GM13977 (cell line): ENCODE measurements around the gene MME.
"Not testable (repeated sequence)": the region's sequence is repeated elsewhere in the genome, so short reads cannot be mapped to it uniquely, and the experiment has no call there.

Experiments
- DNase-seq: peaks from one replicate; pipeline ENCODE4 v3.0.0; 2012; ENCODE audit warnings: low spot score
- CTCF ChIP-seq: IDR thresholded peaks from 2 replicates; pipeline ENCODE4 v1.5.1; 2012; ENCODE audit warnings: mild to moderate bottlenecking, control low read depth; ENCODE audit not compliant: insufficient read depth; ENCODE audit errors: extremely low read depth, missing control alignments
- in situ Hi-C: fragments of 300-500 bp; cut with MboI; formaldehyde crosslinking; loops from one replicate; pipeline ENCODE4 v1.12.0; 2022; ENCODE audit warnings: low sequenced_read_pairs, low pct_unique_long_range_greater_than_20kb, mixed read lengths, inconsistent platforms; ENCODE audit not compliant: unreplicated experiment

The MME gene

GRCh38 chr3:155129396-155129795, 49.3 kb downstream of the MME start:
- TF ChIP-seq CTCF, result no peak
- in situ Hi-C loops, result no loop called here

GRCh38 chr3:155130001-155130400, 49.9 kb downstream of the MME start:
- in situ Hi-C loops, result no loop called here
- no peak for DNase-seq
- no peak for TF ChIP-seq CTCF

More at GRCh38 chr3:155129396-155129795, 49.3 kb downstream of the MME start:
- DNase-seq, result no peak

GRCh38 chr3:155131104-155131503, 51.0 kb downstream of the MME start:
- no peak for TF ChIP-seq CTCF
- in situ Hi-C loops, result no loop called here
- DNase-seq, result peak; percentile 30

- in situ Hi-C loops, DNase-seq: not testable (repeated sequence)
Observed at GRCh38 chr3:155134311-155134710, 54.2 kb downstream of the MME start.

GRCh38 chr3:155135003-155135402, 54.9 kb downstream of the MME start:
- in situ Hi-C loops, result no loop called here
- DNase-seq, result no peak
- TF ChIP-seq CTCF, result no peak

GRCh38 chr3:155138677-155139076, 58.6 kb downstream of the MME start:
- in situ Hi-C loops, result no loop called here
- no peak for TF ChIP-seq CTCF
- no peak for DNase-seq

GRCh38 chr3:155147588-155147987, 67.5 kb downstream of the MME start:
- in situ Hi-C loops, result no loop called here
- DNase-seq, result no peak
- TF ChIP-seq CTCF, result no peak
